ENCODE data around the gene CTDP1. TPM values are rescaled to one million over a fixed set of nuclear protein-coding genes. Genes with fewer than 3 reads are reported as not detected.
A peak's percentile ranks its signal among the peaks of the same experiment; 100 is the strongest.

CTDP1 gene
- total RNA-seq, 1 experiment from 2014 or later = 33.7 TPM

DNA sequence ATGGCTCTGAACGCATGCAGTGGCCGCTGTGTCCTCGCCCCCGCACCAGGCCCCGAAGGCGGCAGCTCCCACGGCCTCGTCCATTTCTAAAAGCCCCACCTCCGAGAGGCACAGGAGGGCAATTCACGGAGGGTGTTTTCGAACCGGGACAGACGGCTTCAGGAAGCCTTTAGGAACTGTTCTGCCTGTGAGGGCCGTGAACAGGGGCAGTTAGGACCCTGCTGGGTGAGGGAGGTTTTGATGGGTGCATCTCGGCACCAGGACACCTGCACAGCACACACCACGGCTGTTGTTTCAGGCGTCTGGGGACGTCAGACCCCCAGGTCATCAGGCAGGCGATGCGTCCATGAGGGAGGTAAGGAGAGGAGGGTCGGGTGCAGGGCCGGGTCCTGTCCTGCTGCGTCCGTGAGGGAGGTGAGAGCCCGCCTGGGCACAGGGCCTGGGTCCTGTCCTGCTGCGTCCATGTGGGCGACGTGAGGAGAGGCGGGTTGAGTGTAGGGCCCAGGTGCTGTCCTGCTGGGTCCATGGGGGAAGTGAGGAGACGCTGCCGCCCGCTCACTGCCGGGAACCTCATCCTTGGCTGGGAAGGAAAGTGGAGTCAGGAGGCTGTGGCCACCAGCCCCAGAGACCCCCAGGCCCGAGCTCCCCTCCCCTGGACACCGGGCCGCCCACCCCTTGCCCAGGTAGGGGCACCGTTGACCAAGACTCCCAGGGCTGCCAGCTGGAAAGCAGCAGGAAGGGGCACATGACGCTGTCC lies 92.7 kb downstream of the CTDP1 start:
- Histone ChIP-seq H3K23me2 (ENCODE audit: insufficient read length, low read depth, low read length, poor library complexity, severe bottlenecking) (no peaks in the 10 kb centered on the region), H2AFZ (ENCODE audit: low read length) (no peak overlapping the region), H2AK5ac (ENCODE audit: insufficient read length, low read length) (no peak overlapping the region), H2BK12ac (ENCODE audit: insufficient read length, low read depth, low read length) (no peak overlapping the region), H4K20me1 (ENCODE audit: control insufficient read depth, insufficient read depth, insufficient read length) (no peaks in the 10 kb centered on the region), H3K4me2 (ENCODE audit: insufficient read depth, insufficient read length, low read length) (no peak overlapping the region), H2BK5ac (ENCODE audit: insufficient read length, low read length) (no peak overlapping the region), H3K27me3 (ENCODE audit: insufficient read depth, low read length) (no peaks in the 10 kb centered on the region; the same call in 1 of the 2 replicates), H4K5ac (ENCODE audit: insufficient read length, low read depth, low read length) (no peak overlapping the region), H3K4me1 (ENCODE audit: insufficient read depth, low read length) (no peaks in the 10 kb centered on the region), H3K27ac (ENCODE audit: insufficient read length, low read depth, low read length) (no peak overlapping the region), H3K56ac (ENCODE audit: insufficient read length, low read depth, low read length) (no peak overlapping the region), H4K8ac (replicated peaks; ENCODE audit: insufficient read length, low read depth, low read length) (no peak overlapping the region), H3K9ac (ENCODE audit: extremely low read depth, insufficient read length, low read length) (no peak overlapping the region), H3K14ac (ENCODE audit: insufficient read depth, low read length) (peak overlapping the region; percentile 31; the same call in 1 of the 2 replicates), H2BK20ac (ENCODE audit: low read depth, low read length, poor library complexity, severe bottlenecking) (no peak overlapping the region), H3K18ac (ENCODE audit: insufficient read length, low read depth, low read length) (no peak overlapping the region), H2BK120ac (ENCODE audit: low read depth, low read length, poor library complexity, severe bottlenecking) (no peak overlapping the region), H2BK15ac (ENCODE audit: low read depth, low read length) (no peak overlapping the region), H3T11ph (ENCODE audit: low read length) (no peak overlapping the region), H3K79me2 (ENCODE audit: insufficient read depth, low read length) (no peaks in the 10 kb centered on the region), H3K23ac (ENCODE audit: insufficient read length, low read depth, low read length) (no peak overlapping the region), H3K79me1 (ENCODE audit: insufficient read depth, low read depth, low read length, poor library complexity, severe bottlenecking) (no peaks in the 10 kb centered on the region), H3K4ac (ENCODE audit: low read depth, low read length) (no peak overlapping the region), H3K9me3 (ENCODE audit: control insufficient read depth, low read depth, low read length) (no peaks in the 10 kb centered on the region), H4K91ac (ENCODE audit: insufficient read length, low read depth, low read length) (no peak overlapping the region)
- Mint-ChIP-seq H3K36me3 (ENCODE audit: insufficient read depth in 1 of 3, low read depth in 3 of 3) (peaks cover 0 to 2% (median 2%) of the 10 kb centered on the region in 3 experiments; a peak in 2 of 7 replicates), H3K4me1 (no peaks in the 10 kb centered on the region), H3K27ac (no peak overlapping the region), H3K4me3 (no peak overlapping the region; a peak in 1 of 5 replicates), H3K27me3 (ENCODE audit: low read depth) (peaks cover 22% of the 10 kb centered on the region), H3K9me3 (peaks cover 15 to 28% of the 10 kb centered on the region in 2 experiments)
- WGBS (ENCODE audit: extremely low coverage, insufficient read length, low lambda C conversion rate) = no CpG with 5 or more reads among the region's 38 CpGs
- TF ChIP-seq, protein P1, sequence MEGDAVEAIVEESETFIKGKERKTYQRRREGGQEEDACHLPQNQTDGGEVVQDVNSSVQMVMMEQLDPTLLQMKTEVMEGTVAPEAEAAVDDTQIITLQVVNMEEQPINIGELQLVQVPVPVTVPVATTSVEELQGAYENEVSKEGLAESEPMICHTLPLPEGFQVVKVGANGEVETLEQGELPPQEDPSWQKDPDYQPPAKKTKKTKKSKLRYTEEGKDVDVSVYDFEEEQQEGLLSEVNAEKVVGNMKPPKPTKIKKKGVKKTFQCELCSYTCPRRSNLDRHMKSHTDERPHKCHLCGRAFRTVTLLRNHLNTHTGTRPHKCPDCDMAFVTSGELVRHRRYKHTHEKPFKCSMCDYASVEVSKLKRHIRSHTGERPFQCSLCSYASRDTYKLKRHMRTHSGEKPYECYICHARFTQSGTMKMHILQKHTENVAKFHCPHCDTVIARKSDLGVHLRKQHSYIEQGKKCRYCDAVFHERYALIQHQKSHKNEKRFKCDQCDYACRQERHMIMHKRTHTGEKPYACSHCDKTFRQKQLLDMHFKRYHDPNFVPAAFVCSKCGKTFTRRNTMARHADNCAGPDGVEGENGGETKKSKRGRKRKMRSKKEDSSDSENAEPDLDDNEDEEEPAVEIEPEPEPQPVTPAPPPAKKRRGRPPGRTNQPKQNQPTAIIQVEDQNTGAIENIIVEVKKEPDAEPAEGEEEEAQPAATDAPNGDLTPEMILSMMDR (conservative IDR thresholded peaks at IDR 0.05) = no peak
- no peak for DNase-seq

Data from H9 (cell line).